DMS 273 treated with DMSO at 0.1 percent for 48 hours (cell line): ENCODE results near the gene NT5M.
"Not testable (repeated sequence)": the region's sequence is repeated elsewhere in the genome, so short reads cannot be mapped to it uniquely, and the experiment has no call there.

Experiments
- DNase-seq: peaks from one replicate; lab custom pipeline; 2025; lab: John Stamatoyannopoulos, UW

NT5M gene

GRCh38 chr17:17377071-17377967 lies 74.1 kb downstream of the NT5M start:
- DNase-seq = no peak

GRCh38 chr17:17379197-17379991 lies 76.2 kb downstream of the NT5M start:
- DNase-seq = no peak

GRCh38 chr17:17380145-17380925 lies 77.2 kb downstream of the NT5M start:
- no peak for DNase-seq

- DNase-seq = no peak
Measured at GRCh38 chr17:17381446-17382064, 78.4 kb downstream of the NT5M start.

GRCh38 chr17:17382065-17382459 lies 78.9 kb downstream of the NT5M start:
- no peak for DNase-seq

GRCh38 chr17:17382971-17383370 lies 79.8 kb downstream of the NT5M start:
- peak; percentile 67 for DNase-seq

GRCh38 chr17:17383431-17384290 lies 80.5 kb downstream of the NT5M start:
- DNase-seq = not testable (repeated sequence)

GRCh38 chr17:17384291-17384615 lies 81.1 kb downstream of the NT5M start:
- no peak for DNase-seq

- DNase-seq = no peak
Measured at GRCh38 chr17:17384961-17385360, 81.8 kb downstream of the NT5M start.

- no peak for DNase-seq
Measured at GRCh38 chr17:17385491-17385890, 82.3 kb downstream of the NT5M start.

- DNase-seq = no peak
Measured at GRCh38 chr17:17386094-17386800, 83.1 kb downstream of the NT5M start.

GRCh38 chr17:17387017-17387497 lies 83.9 kb downstream of the NT5M start:
- no peak for DNase-seq

GRCh38 chr17:17387498-17388362 lies 84.6 kb downstream of the NT5M start:
- DNase-seq = no peak

- no peak for DNase-seq
Measured at GRCh38 chr17:17388657-17389496, 85.7 kb downstream of the NT5M start.

- DNase-seq = no peak
Measured at GRCh38 chr17:17391668-17392370, 88.6 kb downstream of the NT5M start.

GRCh38 chr17:17393976-17394375 lies 90.8 kb downstream of the NT5M start:
- DNase-seq = no peak

- DNase-seq = no peak
Measured at GRCh38 chr17:17394494-17394893, 91.3 kb downstream of the NT5M start.
